ENCODE measurements around the gene SMG5.
A peak's percentile ranks its signal among the peaks of the same experiment; 100 is the strongest.

SMG5 gene

GRCh38 chr1:156212130-156212529 lies 70.5 kb downstream of the SMG5 start:
- no peak for DNase-seq (ENCODE audit: low spot score)

GRCh38 chr1:156211243-156211642 lies 71.4 kb downstream of the SMG5 start:
- DNase-seq (ENCODE audit: low spot score) = no peak

GRCh38 chr1:156204686-156205085 lies 77.9 kb downstream of the SMG5 start:
- DNase-seq (ENCODE audit: low spot score) = no peak

- DNase-seq (ENCODE audit: low spot score) = peak; percentile 72
Observed at GRCh38 chr1:156203331-156203730, 79.3 kb downstream of the SMG5 start.

GRCh38 chr1:156200044-156200443 lies 82.6 kb downstream of the SMG5 start:
- no peak for DNase-seq (ENCODE audit: low spot score)
